GM11168 (cell line): ENCODE measurements around the gene TNRC18.

Experiments used
- in situ Hi-C: fragments of 300-500 bp; cut with MboI; formaldehyde crosslinking; loops from one replicate; pipeline ENCODE4 v1.12.0; 2022; ENCODE audit warnings: low sequenced_read_pairs; ENCODE audit not compliant: unreplicated experiment

TNRC18 gene

GRCh38 chr7:5406957-5407945, 16.4 kb downstream of the TNRC18 start:
- in situ Hi-C loops = no loop called here

- in situ Hi-C loops = no loop called here
Measured at GRCh38 chr7:5404421-5404826, 19.2 kb downstream of the TNRC18 start.

GRCh38 chr7:5403442-5403841, 20.2 kb downstream of the TNRC18 start:
- in situ Hi-C loops = no loop called here

GRCh38 chr7:5397736-5398135, 25.9 kb downstream of the TNRC18 start:
- in situ Hi-C loops = no loop called here

GRCh38 chr7:5396999-5397663, 26.5 kb downstream of the TNRC18 start:
- in situ Hi-C loops = no loop called here

GRCh38 chr7:5396542-5396941, 27.1 kb downstream of the TNRC18 start:
- in situ Hi-C loops = no loop called here

- in situ Hi-C loops = no loop called here
Measured at GRCh38 chr7:5395246-5395645, 28.4 kb downstream of the TNRC18 start.

- in situ Hi-C loops = no loop called here
Measured at GRCh38 chr7:5394264-5395105, 29.1 kb downstream of the TNRC18 start.

GRCh38 chr7:5393748-5394147, 29.9 kb downstream of the TNRC18 start:
- in situ Hi-C loops = no loop called here

GRCh38 chr7:5393328-5393727, 30.3 kb downstream of the TNRC18 start:
- in situ Hi-C loops = no loop called here

GRCh38 chr7:5390918-5391317, 32.7 kb downstream of the TNRC18 start:
- in situ Hi-C loops = no loop called here

GRCh38 chr7:5388905-5389433, 34.7 kb downstream of the TNRC18 start:
- in situ Hi-C loops = no loop called here

- in situ Hi-C loops = no loop called here
Measured at GRCh38 chr7:5388273-5388901, 35.2 kb downstream of the TNRC18 start.

GRCh38 chr7:5387711-5388245, 35.9 kb downstream of the TNRC18 start:
- in situ Hi-C loops = no loop called here

- in situ Hi-C loops = no loop called here
Measured at GRCh38 chr7:5384618-5385017, 39.0 kb downstream of the TNRC18 start.

GRCh38 chr7:5383314-5384098, 40.1 kb downstream of the TNRC18 start:
- in situ Hi-C loops = no loop called here

- in situ Hi-C loops = no loop called here
Measured at GRCh38 chr7:5382281-5382892, 41.2 kb downstream of the TNRC18 start.

GRCh38 chr7:5381071-5381772, 42.4 kb downstream of the TNRC18 start:
- in situ Hi-C loops = no loop called here
